ENCODE measurements around the gene PRKG1. TPM values are rescaled to one million over a fixed set of nuclear protein-coding genes. Genes with fewer than 3 reads are reported as not detected.

PRKG1 gene
- total and polyA plus RNA-seq, 2 donors (not counting 1 experiment from before 2014, with no cell fraction given), result 45.8 to 71.8 TPM

DNA sequence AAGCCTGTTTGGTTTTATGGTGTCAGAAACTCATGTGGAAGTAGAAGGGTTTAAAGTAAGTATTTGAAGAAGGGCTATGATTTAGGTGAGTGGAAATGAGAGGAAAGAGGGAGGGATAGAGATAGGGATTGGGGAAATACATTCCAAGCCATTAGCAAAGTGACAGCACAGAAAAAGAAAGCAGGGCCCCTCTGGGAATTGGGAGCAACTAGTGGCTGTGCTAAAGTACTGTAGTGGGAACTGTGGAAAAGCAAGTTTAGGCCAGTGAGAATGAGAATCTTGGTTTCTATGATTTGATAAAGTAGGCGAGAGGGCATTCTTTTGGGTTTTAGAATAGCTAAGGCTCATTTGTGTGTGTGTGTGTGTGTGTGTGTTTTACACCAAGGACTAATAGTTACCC is 5.0 kb downstream of the PRKG1 start:
- H3K9ac ChIP-seq (ENCODE audit: insufficient read depth, low read length), result no peak overlapping the region
- no peak for TF ChIP-seq EZH2 (IDR thresholded peaks at IDR 0.05; ENCODE audit: low read length, missing control alignments)
- TF ChIP-seq, protein P1, sequence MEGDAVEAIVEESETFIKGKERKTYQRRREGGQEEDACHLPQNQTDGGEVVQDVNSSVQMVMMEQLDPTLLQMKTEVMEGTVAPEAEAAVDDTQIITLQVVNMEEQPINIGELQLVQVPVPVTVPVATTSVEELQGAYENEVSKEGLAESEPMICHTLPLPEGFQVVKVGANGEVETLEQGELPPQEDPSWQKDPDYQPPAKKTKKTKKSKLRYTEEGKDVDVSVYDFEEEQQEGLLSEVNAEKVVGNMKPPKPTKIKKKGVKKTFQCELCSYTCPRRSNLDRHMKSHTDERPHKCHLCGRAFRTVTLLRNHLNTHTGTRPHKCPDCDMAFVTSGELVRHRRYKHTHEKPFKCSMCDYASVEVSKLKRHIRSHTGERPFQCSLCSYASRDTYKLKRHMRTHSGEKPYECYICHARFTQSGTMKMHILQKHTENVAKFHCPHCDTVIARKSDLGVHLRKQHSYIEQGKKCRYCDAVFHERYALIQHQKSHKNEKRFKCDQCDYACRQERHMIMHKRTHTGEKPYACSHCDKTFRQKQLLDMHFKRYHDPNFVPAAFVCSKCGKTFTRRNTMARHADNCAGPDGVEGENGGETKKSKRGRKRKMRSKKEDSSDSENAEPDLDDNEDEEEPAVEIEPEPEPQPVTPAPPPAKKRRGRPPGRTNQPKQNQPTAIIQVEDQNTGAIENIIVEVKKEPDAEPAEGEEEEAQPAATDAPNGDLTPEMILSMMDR (conservative IDR thresholded peaks at IDR 0.05 in 1 of 2, IDR thresholded peaks at IDR 0.05 in 1 of 2; ENCODE audit: low read depth in 1 of 2, low read length in 2 of 2), result no peak
- H3K79me2 ChIP-seq (ENCODE audit: control insufficient read depth, insufficient read depth, low read length), result peaks cover 29% of the 10 kb centered on the region
- H3K27ac ChIP-seq (ENCODE audit: insufficient read depth, low read length), result no peak overlapping the region
- H3K4me1 ChIP-seq (ENCODE audit: control insufficient read depth, extremely low read depth, insufficient read depth, low read length), result peaks cover 7% of the 10 kb centered on the region
- no peak overlapping the region for H3K4me2 ChIP-seq (ENCODE audit: extremely low read depth, insufficient read depth, low read length)
- DNase-seq (ENCODE audit: low read depth in 2 of 2), result no peak
- H2AFZ ChIP-seq (ENCODE audit: low read length), result no peak overlapping the region
- no peaks in the 10 kb centered on the region for H4K20me1 ChIP-seq (ENCODE audit: control insufficient read depth, extremely low read depth, insufficient read depth, low read length)
- no peak overlapping the region for H3K4me3 ChIP-seq (replicated peaks in 1 of 4; ENCODE audit: control extremely low read depth in 1 of 4, insufficient read depth in 1 of 4, low read depth in 3 of 4, low read length in 4 of 4)
- H3K27me3 ChIP-seq (ENCODE audit: control insufficient read depth, insufficient read depth, low read length), result no peaks in the 10 kb centered on the region
- H3K36me3 ChIP-seq (ENCODE audit: control insufficient read depth, insufficient read depth, low read length), result peaks cover 1% of the 10 kb centered on the region
- no peaks in the 10 kb centered on the region for H3K9me3 ChIP-seq (ENCODE audit: control insufficient read depth, insufficient read depth, low read depth, low read length)

DNA sequence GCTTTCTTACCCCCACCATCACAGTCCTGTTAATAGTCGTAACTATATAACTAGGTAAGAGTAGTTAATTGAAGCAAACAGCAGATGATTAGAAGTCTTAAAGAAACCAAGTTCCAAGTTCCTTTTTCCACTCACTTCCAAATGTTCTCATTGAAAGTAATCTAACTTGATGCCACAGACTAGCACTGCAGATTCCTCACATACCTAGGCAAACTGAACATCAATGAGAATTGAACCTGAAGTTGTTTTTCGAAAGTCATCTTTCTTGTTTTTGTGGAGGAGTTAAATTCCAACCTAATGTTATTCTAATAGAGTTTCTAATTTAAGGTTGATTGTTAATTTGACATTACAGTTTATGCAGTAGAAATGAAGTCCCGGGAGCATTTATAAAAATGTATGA is 5.5 kb downstream of the PRKG1 start:
- no peak overlapping the region for H3K4me2 ChIP-seq (ENCODE audit: extremely low read depth, insufficient read depth, low read length)
- H4K20me1 ChIP-seq (ENCODE audit: control insufficient read depth, extremely low read depth, insufficient read depth, low read length), result no peaks in the 10 kb centered on the region
- H3K4me1 ChIP-seq (ENCODE audit: control insufficient read depth, extremely low read depth, insufficient read depth, low read length), result peaks cover 7% of the 10 kb centered on the region
- TF ChIP-seq EZH2 (IDR thresholded peaks at IDR 0.05; ENCODE audit: low read length, missing control alignments), result no peak
- TF ChIP-seq, protein P1 (conservative IDR thresholded peaks at IDR 0.05 in 1 of 2, IDR thresholded peaks at IDR 0.05 in 1 of 2; ENCODE audit: low read depth in 1 of 2, low read length in 2 of 2), result no peak
- H3K27me3 ChIP-seq (ENCODE audit: control insufficient read depth, insufficient read depth, low read length), result no peaks in the 10 kb centered on the region
- no peak overlapping the region for H2AFZ ChIP-seq (ENCODE audit: low read length)
- peaks cover 1% of the 10 kb centered on the region for H3K36me3 ChIP-seq (ENCODE audit: control insufficient read depth, insufficient read depth, low read length)
- H3K9ac ChIP-seq (ENCODE audit: insufficient read depth, low read length), result no peak overlapping the region
- no peak overlapping the region for H3K4me3 ChIP-seq (replicated peaks in 1 of 4; ENCODE audit: control extremely low read depth in 1 of 4, insufficient read depth in 1 of 4, low read depth in 3 of 4, low read length in 4 of 4)
- H3K9me3 ChIP-seq (ENCODE audit: control insufficient read depth, insufficient read depth, low read depth, low read length), result no peaks in the 10 kb centered on the region
- H3K79me2 ChIP-seq (ENCODE audit: control insufficient read depth, insufficient read depth, low read length), result peaks cover 27% of the 10 kb centered on the region
- no peak overlapping the region for H3K27ac ChIP-seq (ENCODE audit: insufficient read depth, low read length)
- DNase-seq (ENCODE audit: low read depth in 2 of 2), result no peak

GRCh38 chr10:51080311-51081006 is 6.2 kb downstream of the PRKG1 start:
- Histone ChIP-seq H3K9me3 (ENCODE audit: control insufficient read depth, insufficient read depth, low read depth, low read length) (no peaks in the 10 kb centered on the region), H3K79me2 (ENCODE audit: control insufficient read depth, insufficient read depth, low read length) (peaks cover 21% of the 10 kb centered on the region), H3K36me3 (ENCODE audit: control insufficient read depth, insufficient read depth, low read length) (peaks cover 1% of the 10 kb centered on the region), H4K20me1 (ENCODE audit: control insufficient read depth, extremely low read depth, insufficient read depth, low read length) (no peaks in the 10 kb centered on the region), H3K4me1 (ENCODE audit: control insufficient read depth, extremely low read depth, insufficient read depth, low read length) (peaks cover 7% of the 10 kb centered on the region), H3K9ac (ENCODE audit: insufficient read depth, low read length) (no peak overlapping the region), H2AFZ (ENCODE audit: low read length) (no peak overlapping the region), H3K4me3 (replicated peaks in 1 of 4; ENCODE audit: control extremely low read depth in 1 of 4, insufficient read depth in 1 of 4, low read depth in 3 of 4, low read length in 4 of 4) (no peak overlapping the region), H3K4me2 (ENCODE audit: extremely low read depth, insufficient read depth, low read length) (no peak overlapping the region), H3K27me3 (ENCODE audit: control insufficient read depth, insufficient read depth, low read length) (no peaks in the 10 kb centered on the region), H3K27ac (ENCODE audit: insufficient read depth, low read length) (no peak overlapping the region)
- DNase-seq (ENCODE audit: low read depth in 2 of 2), result no peak
- TF ChIP-seq, protein P1 (conservative IDR thresholded peaks at IDR 0.05 in 1 of 2, IDR thresholded peaks at IDR 0.05 in 1 of 2; ENCODE audit: low read depth in 1 of 2, low read length in 2 of 2), result no peak
- TF ChIP-seq EZH2 (IDR thresholded peaks at IDR 0.05; ENCODE audit: low read length, missing control alignments), result no peak
